HCT116 (cell line): ENCODE data around the gene DIAPH3. TPM values are rescaled to one million over a fixed set of nuclear protein-coding genes. Genes with fewer than 3 reads are reported as not detected.
A peak's percentile ranks its signal among the peaks of the same experiment; 100 is the strongest.

Experiments used
- ATAC-seq: fragments of 200-7000 bp; cut with Tn5 transposase; 2 replicates; pipeline ENCODE4 v1.9.1; 2020; ENCODE audit warnings: mild to moderate bottlenecking, moderate library complexity
- BruUV-seq: library from RNA; stranded (reverse); fragments of 400-500 nt; replicated peaks from 2 replicates; lab custom pipeline; 2021; lab: Mats Ljungman, UMichigan
- CTCF ChIA-PET: fragments of 300-600 bp; sonication (Branson Sonifier 250); formaldehyde crosslinking; loops from one replicate; lab custom pipeline; 2021; ENCODE audit warnings: antibody characterized with exemption; lab: Charles Lee
- POLR2A ChIA-PET: fragments of 300-600, 350-600 bp; sonication (Branson Sonifier 250); formaldehyde crosslinking; loops from one replicate; lab custom pipeline; 2021; ENCODE audit warnings: antibody characterized with exemption; lab: Charles Lee
- RAD21 ChIA-PET, 2 experiments: fragments of 300-600 bp; sonication (Branson Sonifier 250); formaldehyde crosslinking; loops; one replicate each; lab custom pipeline; 2023; ENCODE audit warnings: low total read pairs in 2 of 2; ENCODE audit not compliant: uncharacterized antibody in 2 of 2, unreplicated experiment in 2 of 2, low non-redundant PET in 1 of 2; lab: Charles Lee
- DNase-seq: peaks from one replicate; pipeline ENCODE4 v3.0.0-alpha.2; 2010; ENCODE audit warnings: low read depth, low spot score
- H2AFZ ChIP-seq: fragments of 200-600 bp; shearing (Covaris generic), sonication (generic); 2 replicates; pipeline ENCODE4 v1.6.1; 2017; ENCODE audit warnings: low read depth, mixed run types, mixed read lengths, antibody characterized with exemption, low read length; ENCODE audit not compliant: poor library complexity, severe bottlenecking
- H3K27ac ChIP-seq: 2 replicates; pipeline ENCODE4 v1.5.1; 2012; ENCODE audit warnings: low read depth, low read length
- H3K27me3 ChIP-seq: fragments of 200-600 bp; sonication (generic); 2 replicates; pipeline ENCODE4 v1.6.1; 2016; ENCODE audit warnings: mixed run types, low read length, mixed read lengths; ENCODE audit not compliant: insufficient read depth
- H3K36me3 ChIP-seq, 2 experiments: fragments of 200-500 bp in 1 of 2; fragments of 200-600 bp in 1 of 2; sonication (Bioruptor generic) in 1 of 2; sonication (generic) in 1 of 2; 2 replicates each; pipeline versions ENCODE4 v1.5.1 to v1.6.1; 2014 to 2016; ENCODE audit warnings: low read length in 2 of 2, inconsistent platforms in 1 of 2, mixed read lengths in 1 of 2, mixed run types in 1 of 2; ENCODE audit not compliant: insufficient read depth in 2 of 2, control insufficient read depth in 1 of 2
- H3K4me1 ChIP-seq, 2 experiments: fragments of 200-600 bp in 1 of 2; sonication (generic) in 1 of 2; 2 replicates each; pipeline versions ENCODE4 v1.5.1 to v1.6.1; 2012 to 2017; ENCODE audit warnings: low read length in 2 of 2, inconsistent platforms in 1 of 2, mild to moderate bottlenecking in 1 of 2, mixed read lengths in 1 of 2, mixed run types in 1 of 2, moderate library complexity in 1 of 2; ENCODE audit not compliant: insufficient read depth in 2 of 2, control insufficient read depth in 1 of 2
- H3K4me2 ChIP-seq: fragments of 200-600 bp; sonication (generic); 2 replicates; pipeline ENCODE4 v1.6.1; 2017; ENCODE audit warnings: mixed run types, low read length, mixed read lengths
- H3K4me3 ChIP-seq, 2 experiments: fragments of 200-600 bp in 1 of 2; sonication (generic) in 1 of 2; replicated peaks in 1 of 2; 2 replicates each; pipeline ENCODE4 v1.5.1; 2011 to 2016; ENCODE audit warnings: low read length in 2 of 2, control low read depth in 1 of 2, low read depth in 1 of 2, mild to moderate bottlenecking in 1 of 2, mixed read lengths in 1 of 2, mixed run types in 1 of 2
- H3K79me2 ChIP-seq: fragments of 200-600 bp; sonication (generic); 2 replicates; pipeline ENCODE4 v1.6.1; 2017; ENCODE audit warnings: mild to moderate bottlenecking, mixed run types, low read length, moderate library complexity, mixed read lengths; ENCODE audit not compliant: insufficient read depth
- H3K9ac ChIP-seq: fragments of 200-600 bp; sonication (generic); 2 replicates; pipeline ENCODE4 v1.6.1; 2016; ENCODE audit warnings: low read length, mixed read lengths
- H3K9me2 ChIP-seq: fragments of 200-600 bp; sonication (generic), shearing (Covaris generic); 2 replicates; pipeline ENCODE4 v1.6.1; 2017; ENCODE audit warnings: mixed run types, mild to moderate bottlenecking, moderate library complexity; ENCODE audit not compliant: insufficient read depth
- H3K9me3 ChIP-seq, 2 experiments: fragments of 200-500 bp in 1 of 2; fragments of 200-600 bp in 1 of 2; sonication (Bioruptor generic) in 1 of 2; sonication (generic) in 1 of 2; 2 replicates each; pipeline ENCODE4 v1.6.1; 2014 to 2017; ENCODE audit warnings: low read length in 2 of 2, mixed read lengths in 2 of 2, inconsistent platforms in 1 of 2, low read depth in 1 of 2, mild to moderate bottlenecking in 1 of 2, mixed run types in 1 of 2, moderate library complexity in 1 of 2; ENCODE audit not compliant: control insufficient read depth in 1 of 2, insufficient read depth in 1 of 2
- H4K20me1 ChIP-seq: fragments of 200-600 bp; sonication (generic), shearing (Covaris generic); 2 replicates; pipeline ENCODE4 v1.6.1; 2017; ENCODE audit warnings: mixed run types, mild to moderate bottlenecking, moderate library complexity; ENCODE audit not compliant: insufficient read depth
- ATF3 ChIP-seq: IDR thresholded peaks from 2 replicates; pipeline ENCODE4 v1.6.1; 2012
- CTCF ChIP-seq, 3 experiments: fragments of 200-600 bp in 1 of 3; sonication (generic) in 1 of 3; IDR thresholded peaks in 2 of 3; conservative IDR thresholded peaks in 1 of 3; 2 replicates each; pipeline ENCODE4 v1.5.1; 2012 to 2017; ENCODE audit warnings: low read depth in 2 of 3, low read length in 2 of 3, antibody characterized with exemption in 1 of 3, borderline replicate concordance in 1 of 3, control low read depth in 1 of 3, mild to moderate bottlenecking in 1 of 3, mixed read lengths in 1 of 3, mixed run types in 1 of 3, moderate library complexity in 1 of 3; ENCODE audit not compliant: insufficient read depth in 1 of 3
- EGR1 ChIP-seq: IDR thresholded peaks from 2 replicates; pipeline ENCODE4 v1.6.1; 2012; ENCODE audit warnings: low read depth
- ELF1 ChIP-seq: IDR thresholded peaks from 2 replicates; pipeline ENCODE4 v1.6.1; 2012; ENCODE audit warnings: low read depth, borderline replicate concordance
- EZH2 ChIP-seq: fragments of 200-600 bp; sonication (generic); IDR thresholded peaks from 2 replicates; pipeline ENCODE4 v1.6.1; 2017; ENCODE audit warnings: antibody characterized with exemption, mixed run types
- EZH2phosphoT487 ChIP-seq: fragments of 200-600 bp; IDR thresholded peaks from 2 replicates; pipeline ENCODE4 v1.6.1; 2018; ENCODE audit warnings: antibody characterized with exemption, borderline replicate concordance
- FOSL1 ChIP-seq: IDR thresholded peaks from 2 replicates; pipeline ENCODE4 v1.6.1; 2012; ENCODE audit warnings: low read depth
- POLR2A ChIP-seq: IDR thresholded peaks from 2 replicates; pipeline ENCODE4 v1.7.0; 2011; ENCODE audit warnings: borderline replicate concordance; ENCODE audit not compliant: insufficient read depth, insufficient read length; ENCODE audit errors: extremely low read depth
- RAD21 ChIP-seq: IDR thresholded peaks from 2 replicates; pipeline ENCODE4 v1.6.1; 2012; ENCODE audit warnings: low read depth, mild to moderate bottlenecking
- SP1 ChIP-seq: IDR thresholded peaks from 2 replicates; pipeline ENCODE4 v1.6.1; 2012; ENCODE audit warnings: low read depth
- SRF ChIP-seq: IDR thresholded peaks from 2 replicates; pipeline ENCODE4 v1.6.1; 2012; ENCODE audit warnings: low read depth
- YY1 ChIP-seq: IDR thresholded peaks from 2 replicates; pipeline ENCODE4 v1.6.1; 2011; ENCODE audit warnings: low read length, low read depth, moderate library complexity, mild to moderate bottlenecking; ENCODE audit not compliant: insufficient replicate concordance; ENCODE audit errors: extremely low read depth
- ZBTB33 ChIP-seq: IDR thresholded peaks from 2 replicates; pipeline ENCODE4 v1.6.1; 2011; ENCODE audit warnings: mild to moderate bottlenecking, low read length, moderate library complexity; ENCODE audit not compliant: insufficient replicate concordance; ENCODE audit errors: extremely low read depth
- ZFX ChIP-seq: fragments of 450-650 bp; IDR thresholded peaks from 2 replicates; pipeline ENCODE4 v1.6.1; 2017
- ZNF274 ChIP-seq: fragments of 200-500 bp; sonication (Bioruptor generic); IDR thresholded peaks from 2 replicates; pipeline ENCODE4 v1.6.1; 2014; ENCODE audit warnings: mild to moderate bottlenecking, low read depth, low read length, inconsistent platforms
- intact Hi-C: fragments of 100-400 bp; cut with micrococcal nuclease; formaldehyde crosslinking; loops from 2 replicates; pipeline ENCODE4 v1.10.0; 2022
- total RNA-seq: library from RNA; stranded (reverse); gene quantifications from one replicate; pipeline ENCODE4 v1.2.1, GENCODE V29; 2021; ENCODE audit not compliant: unreplicated experiment

Gene DIAPH3
- total RNA-seq, 1 experiment from 2014 or later, result 22.8 TPM

- no peak for TF ChIP-seq ZNF274
These were observed 389.2 kb downstream of the DIAPH3 start (continued) for GRCh38 chr13:59774491-59774971.

GRCh38 chr13:59771272-59771671 is 392.5 kb downstream of the DIAPH3 start:
- no peaks in the 10 kb centered on the region for H3K4me1 ChIP-seq
- no peak overlapping the region for H3K9ac ChIP-seq
- no peak for TF ChIP-seq EZH2
- TF ChIP-seq POLR2A, result no peak
- TF ChIP-seq EGR1, result no peak
- TF ChIP-seq RAD21, result peak; percentile 38; the same call in 1 of the 2 replicates
- no peak for TF ChIP-seq ZFX
- TF ChIP-seq SP1, result no peak
- TF ChIP-seq YY1, result no peak
- TF ChIP-seq ATF3, result no peak
- TF ChIP-seq SRF, result no peak
- no peak for TF ChIP-seq ELF1
- TF ChIP-seq CTCF (IDR thresholded peaks at IDR 0.05 in 2 of 3, conservative IDR thresholded peaks at IDR 0.05 in 1 of 3; ENCODE audit: borderline replicate concordance in 1 of 3, insufficient read depth in 1 of 3, low read depth in 2 of 3, low read length in 2 of 3), result peak; percentile 19 to 58 (median 51); a peak in 4 of 6 replicates
- TF ChIP-seq ZBTB33, result no peak
- TF ChIP-seq ZNF274, result no peak
- no peak for TF ChIP-seq FOSL1
- no peak for TF ChIP-seq EZH2phosphoT487
- no peak overlapping the region for H2AFZ ChIP-seq
- DNase-seq (no peak), ATAC-seq (no peak)
- H3K36me3 ChIP-seq, result no peaks in the 10 kb centered on the region
- ChIA-PET POLR2A (no interaction called here), RAD21 (interaction anchor here in 1 of 2 experiments (1.3 kb wide), 1 partner anchor 89 kb away, joined by 3 read pairs; no protein-coding TSS in a partner anchor), CTCF (interaction anchor here (0.9 to 3.9 kb wide), 14 partner anchors 9 to 660 kb away, joined by 3 to 23 read pairs (median 4); no protein-coding TSS in a partner anchor)
- H3K4me3 ChIP-seq, result no peak overlapping the region
- H3K79me2 ChIP-seq, result no peaks in the 10 kb centered on the region
- no peaks in the 10 kb centered on the region for H3K9me2 ChIP-seq
- H3K4me2 ChIP-seq, result no peak overlapping the region
- intact Hi-C loops, result loop anchor here (2.0 to 10.0 kb wide), 4 partner anchors 90 to 561 kb away; no protein-coding TSS in a partner anchor
- no peaks in the 10 kb centered on the region for H4K20me1 ChIP-seq
- H3K9me3 ChIP-seq, result no peaks in the 10 kb centered on the region
- H3K27ac ChIP-seq, result no peak overlapping the region
- BruUV-seq, result no TSS peak
- H3K27me3 ChIP-seq, result no peaks in the 10 kb centered on the region
